HepG2 (cell line): ENCODE results near the gene SNAP23.

Source experiments
- CBFB ChIP-seq: sonication (generic); formaldehyde crosslinking; IDR thresholded peaks from 2 replicates; pipeline ENCODE4 v1.4.0; 2020; ENCODE audit warnings: missing genetic modification reagents
- EP300 ChIP-seq, 3 experiments: sonication (generic) in 1 of 3; formaldehyde crosslinking in 1 of 3; IDR thresholded peaks; 2 replicates each; pipeline versions ENCODE4 v1.5.1 to v1.6.1; 2011 to 2020; ENCODE audit warnings: low read depth in 2 of 3, low read length in 2 of 3, borderline replicate concordance in 1 of 3, improper control_type of control experiment in 1 of 3, mild to moderate bottlenecking in 1 of 3, missing genetic modification reagents in 1 of 3, moderate library complexity in 1 of 3
- HNRNPUL1 ChIP-seq: fragments of 200-400 bp; formaldehyde crosslinking; IDR thresholded peaks from 2 replicates; pipeline ENCODE4 v1.6.1; 2017; ENCODE audit warnings: low read depth, mild to moderate bottlenecking, low read length, moderate library complexity
- NBN ChIP-seq: fragments of 450-650 bp; conservative IDR thresholded peaks from 2 replicates; pipeline ENCODE4 v1.6.1; 2017
- SRSF4 ChIP-seq: fragments of 200-400 bp; formaldehyde crosslinking; IDR thresholded peaks from one replicate; pipeline ENCODE4 v1.6.1; 2018; ENCODE audit warnings: mild to moderate bottlenecking, low read depth, low read length, moderate library complexity; ENCODE audit not compliant: poor library complexity, severe bottlenecking
- TBL1XR1 ChIP-seq: fragments of 150-350 bp; IDR thresholded peaks from 2 replicates; pipeline ENCODE4 v1.6.1; 2014; ENCODE audit warnings: borderline replicate concordance, low read length; ENCODE audit not compliant: partially characterized antibody
- ZC3H4 ChIP-seq: sonication (generic); formaldehyde crosslinking; IDR thresholded peaks from 2 replicates; pipeline ENCODE4 v1.4.0; 2020; ENCODE audit warnings: missing genetic modification reagents, borderline replicate concordance
- ZNF138 ChIP-seq: sonication (generic); formaldehyde crosslinking; IDR thresholded peaks from 2 replicates; pipeline ENCODE4 v1.5.0; 2020; ENCODE audit warnings: mild to moderate bottlenecking, low read depth, missing genetic modification reagents
- ZNF232 ChIP-seq: sonication (generic); formaldehyde crosslinking; IDR thresholded peaks from 2 replicates; pipeline ENCODE4 v1.4.0; 2020; ENCODE audit warnings: missing genetic modification reagents, borderline replicate concordance
- TF ChIP-seq, protein P1 (sequence below): sonication (generic); formaldehyde crosslinking; IDR thresholded peaks from 2 replicates; pipeline ENCODE4 v1.8.1; 2022; ENCODE audit warnings: low read depth, mild to moderate bottlenecking, missing genetic modification reagents
- TF ChIP-seq, protein P2 (sequence below): sonication (generic); formaldehyde crosslinking; IDR thresholded peaks from 2 replicates; pipeline ENCODE4 v1.4.0; 2020; ENCODE audit warnings: missing genetic modification reagents, low read depth, mild to moderate bottlenecking, borderline replicate concordance

DNA sequence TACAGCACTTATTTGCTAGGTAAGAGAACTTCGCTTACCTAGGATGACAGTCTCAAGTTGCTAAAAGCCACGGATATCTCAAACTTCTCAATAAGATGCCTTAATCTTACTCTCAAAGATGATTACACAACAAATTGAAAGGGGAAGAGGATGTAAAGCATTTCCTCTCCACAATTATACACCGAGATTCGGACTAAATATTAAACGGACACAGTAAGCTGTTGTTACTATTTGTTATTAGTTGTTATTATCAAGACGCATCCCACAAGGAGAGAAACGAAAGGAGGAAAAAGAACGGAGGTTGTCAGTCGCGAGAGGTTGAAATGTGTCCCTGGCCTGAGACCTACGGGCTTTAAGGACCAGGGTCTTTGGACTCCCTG lies 5.2 kb upstream of the SNAP23 start:
- no peak for TF ChIP-seq HNRNPUL1
- TF ChIP-seq, protein P1, sequence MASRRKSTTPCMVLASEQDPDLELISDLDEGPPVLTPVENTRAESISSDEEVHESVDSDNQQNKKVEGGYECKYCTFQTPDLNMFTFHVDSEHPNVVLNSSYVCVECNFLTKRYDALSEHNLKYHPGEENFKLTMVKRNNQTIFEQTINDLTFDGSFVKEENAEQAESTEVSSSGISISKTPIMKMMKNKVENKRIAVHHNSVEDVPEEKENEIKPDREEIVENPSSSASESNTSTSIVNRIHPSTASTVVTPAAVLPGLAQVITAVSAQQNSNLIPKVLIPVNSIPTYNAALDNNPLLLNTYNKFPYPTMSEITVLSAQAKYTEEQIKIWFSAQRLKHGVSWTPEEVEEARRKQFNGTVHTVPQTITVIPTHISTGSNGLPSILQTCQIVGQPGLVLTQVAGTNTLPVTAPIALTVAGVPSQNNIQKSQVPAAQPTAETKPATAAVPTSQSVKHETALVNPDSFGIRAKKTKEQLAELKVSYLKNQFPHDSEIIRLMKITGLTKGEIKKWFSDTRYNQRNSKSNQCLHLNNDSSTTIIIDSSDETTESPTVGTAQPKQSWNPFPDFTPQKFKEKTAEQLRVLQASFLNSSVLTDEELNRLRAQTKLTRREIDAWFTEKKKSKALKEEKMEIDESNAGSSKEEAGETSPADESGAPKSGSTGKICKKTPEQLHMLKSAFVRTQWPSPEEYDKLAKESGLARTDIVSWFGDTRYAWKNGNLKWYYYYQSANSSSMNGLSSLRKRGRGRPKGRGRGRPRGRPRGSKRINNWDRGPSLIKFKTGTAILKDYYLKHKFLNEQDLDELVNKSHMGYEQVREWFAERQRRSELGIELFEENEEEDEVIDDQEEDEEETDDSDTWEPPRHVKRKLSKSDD (CRISPR knock-in tag): no peak
- no peak for TF ChIP-seq TBL1XR1
- TF ChIP-seq CBFB: no peak
- TF ChIP-seq ZNF232: no peak
- TF ChIP-seq NBN: no peak
- TF ChIP-seq, protein P2, sequence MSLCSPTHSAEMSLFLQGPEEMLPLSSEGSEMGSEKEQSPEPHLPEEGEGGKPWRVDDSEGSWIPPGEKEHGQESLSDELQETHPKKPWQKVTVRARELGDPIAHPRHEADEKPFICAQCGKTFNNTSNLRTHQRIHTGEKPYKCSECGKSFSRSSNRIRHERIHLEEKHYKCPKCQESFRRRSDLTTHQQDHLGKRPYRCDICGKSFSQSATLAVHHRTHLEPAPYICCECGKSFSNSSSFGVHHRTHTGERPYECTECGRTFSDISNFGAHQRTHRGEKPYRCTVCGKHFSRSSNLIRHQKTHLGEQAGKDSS (CRISPR knock-in tag): no peak
- TF ChIP-seq ZNF138 (CRISPR knock-in tag): no peak
- no peak for TF ChIP-seq SRSF4
- TF ChIP-seq ZC3H4 (CRISPR knock-in tag): no peak
- TF ChIP-seq EP300 (IDR thresholded peaks at IDR 0.05; ENCODE audit: low read depth in 2 of 2, low read length in 2 of 2): no peak
- TF ChIP-seq EP300 (CRISPR knock-in tag; IDR thresholded peaks at IDR 0.05; ENCODE audit: borderline replicate concordance): no peak
